ENCODE data around the gene ARHGEF17. TPM values are rescaled to one million over a fixed set of nuclear protein-coding genes. Genes with fewer than 3 reads are reported as not detected.

ARHGEF17 gene
- total and polyA plus RNA-seq, 5 donors: 34.0 to 53.8 (median 49.2) TPM

DNA sequence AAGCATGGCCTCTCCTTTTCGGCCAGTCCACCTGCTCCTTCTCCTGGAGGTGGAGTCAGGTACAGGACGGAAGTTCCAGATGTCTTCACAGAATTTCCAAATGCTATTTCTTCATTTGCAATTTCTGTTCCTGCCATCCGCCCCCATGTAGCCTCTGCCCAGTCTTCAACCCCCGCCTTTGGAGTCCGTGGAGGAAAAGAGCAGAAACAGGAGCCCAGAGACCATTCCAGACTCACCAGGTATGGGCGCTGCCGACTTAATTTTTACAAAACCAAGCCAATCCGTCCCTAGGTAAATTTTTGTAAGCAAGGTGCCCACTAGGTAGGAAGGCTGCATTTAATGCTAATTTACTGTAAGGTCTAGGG lies 97.1 kb downstream of the ARHGEF17 start:
- intact Hi-C loops (cut with DNase I): loop anchor here (2.0 to 10.0 kb wide), 4 partner anchors 60 to 256 kb away; partner anchors contain the start of gene FAM168A (in 1 of the 4)
- WGBS: 93% methylated on average over 8 of the region's 8 CpGs
- DNase-seq (no peak), ATAC-seq (no peak)
- H3K9me3 ChIP-seq (ENCODE audit: control insufficient read depth, low read length): no peaks in the 10 kb centered on the region
- no peak overlapping the region for H3K27ac ChIP-seq (ENCODE audit: low read length)
- H3K27me3 ChIP-seq (ENCODE audit: control insufficient read depth, insufficient read depth): no peaks in the 10 kb centered on the region
- no peaks in the 10 kb centered on the region for H3K4me1 ChIP-seq (ENCODE audit: control insufficient read depth, insufficient read depth, low read length)
- H3K4me3 ChIP-seq (ENCODE audit: low read length): no peak overlapping the region

DNA sequence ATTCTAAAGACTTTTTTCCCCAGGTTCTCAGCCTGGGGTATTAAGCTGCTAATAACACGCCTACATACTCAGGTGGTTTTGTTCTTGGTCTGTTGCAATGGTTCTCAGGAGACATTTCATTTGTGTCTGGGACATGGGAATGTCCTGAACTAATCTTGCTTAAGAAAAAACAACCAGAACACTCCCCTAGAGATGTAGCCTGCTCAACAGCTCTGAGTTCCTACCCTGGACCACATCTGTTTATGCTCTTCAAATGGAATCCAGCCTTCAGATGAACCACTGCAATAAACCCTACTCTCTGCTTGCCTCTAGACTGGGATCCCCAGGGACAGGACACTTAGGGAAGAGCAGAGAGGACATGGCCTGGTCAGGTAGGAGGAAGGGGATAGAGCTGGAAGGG lies 98.1 kb downstream of the ARHGEF17 start:
- no peaks in the 10 kb centered on the region for H3K27me3 ChIP-seq (ENCODE audit: control insufficient read depth, insufficient read depth)
- no peak overlapping the region for H3K27ac ChIP-seq (ENCODE audit: low read length)
- intact Hi-C loops (cut with DNase I): loop anchor here in 3 of 4 donors (10.0 kb wide), 3 partner anchors 59 to 249 kb away; partner anchors contain the start of gene FAM168A (in 1 of the 3)
- H3K4me3 ChIP-seq (ENCODE audit: low read length): no peak overlapping the region
- ATAC-seq: no peak
- 90% methylated on average over 1 of the region's 1 CpG for WGBS
- H3K9me3 ChIP-seq (ENCODE audit: control insufficient read depth, low read length): no peaks in the 10 kb centered on the region
- H3K4me1 ChIP-seq (ENCODE audit: control insufficient read depth, insufficient read depth, low read length): no peaks in the 10 kb centered on the region
- no peak for DNase-seq

DNA sequence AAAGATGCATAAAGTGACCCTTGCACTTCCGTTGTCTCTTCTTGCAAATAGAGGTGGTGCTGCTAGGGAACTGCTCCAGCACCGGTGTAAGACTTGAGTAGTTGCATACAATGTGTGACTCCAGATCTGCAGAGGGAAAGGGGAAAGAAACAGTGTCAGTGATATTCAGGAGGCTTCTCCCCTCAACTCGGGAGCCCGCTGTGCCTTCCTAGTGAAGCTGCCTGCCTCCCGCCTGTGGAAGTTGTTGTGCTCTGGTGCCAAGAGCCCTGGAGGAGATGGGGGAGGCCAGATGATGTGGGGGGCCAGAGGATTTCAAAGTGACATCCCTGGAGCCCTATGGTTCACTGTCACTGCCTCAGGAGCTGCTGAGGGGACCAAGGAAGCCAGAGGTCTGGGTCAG lies 98.5 kb downstream of the ARHGEF17 start:
- 91% methylated on average over 5 of the region's 5 CpGs for WGBS
- H3K4me1 ChIP-seq (ENCODE audit: control insufficient read depth, insufficient read depth, low read length): no peaks in the 10 kb centered on the region
- ATAC-seq: no peak
- H3K4me3 ChIP-seq (ENCODE audit: low read length): no peak overlapping the region
- H3K27me3 ChIP-seq (ENCODE audit: control insufficient read depth, insufficient read depth): no peaks in the 10 kb centered on the region
- DNase-seq: no peak
- H3K9me3 ChIP-seq (ENCODE audit: control insufficient read depth, low read length): no peaks in the 10 kb centered on the region
- intact Hi-C loops (cut with DNase I): loop anchor here in 3 of 4 donors (10.0 kb wide), 3 partner anchors 58 to 248 kb away; partner anchors contain the start of gene FAM168A (in 1 of the 3)
- H3K27ac ChIP-seq (ENCODE audit: low read length): no peak overlapping the region

DNA sequence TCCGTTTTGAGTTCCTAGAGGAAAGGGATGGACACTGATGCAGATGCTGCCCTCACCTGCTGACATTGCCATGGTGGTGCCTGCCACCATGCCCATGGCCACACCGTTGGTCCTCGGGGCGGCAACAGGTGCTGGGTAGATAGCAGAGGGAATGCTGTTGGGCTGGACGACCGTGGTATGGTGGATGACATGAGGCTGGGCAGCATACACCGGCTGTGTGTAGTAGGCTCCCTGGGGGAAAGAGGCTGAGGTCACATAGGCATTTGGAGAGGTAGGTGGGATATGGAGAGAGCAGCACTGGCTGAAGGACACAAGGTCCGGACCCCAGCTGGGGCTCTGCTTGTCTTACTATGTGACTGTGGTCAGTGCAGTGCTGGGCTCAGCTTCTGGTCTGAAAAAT lies 101.4 kb downstream of the ARHGEF17 start:
- H3K27ac ChIP-seq (ENCODE audit: low read length): no peak overlapping the region
- H3K27me3 ChIP-seq (ENCODE audit: control insufficient read depth, insufficient read depth): no peaks in the 10 kb centered on the region
- no peak for ATAC-seq
- H3K4me1 ChIP-seq (ENCODE audit: control insufficient read depth, insufficient read depth, low read length): peaks cover 2% of the 10 kb centered on the region
- H3K9me3 ChIP-seq (ENCODE audit: control insufficient read depth, low read length): no peaks in the 10 kb centered on the region
- no peak for DNase-seq
- H3K4me3 ChIP-seq (ENCODE audit: low read length): no peak overlapping the region
- intact Hi-C loops (cut with DNase I): loop anchor here in 3 of 4 donors (10.0 kb wide), 3 partner anchors 55 to 245 kb away; partner anchors contain the start of gene FAM168A (in 1 of the 3)
- WGBS: 92% methylated on average over 8 of the region's 8 CpGs

DNA sequence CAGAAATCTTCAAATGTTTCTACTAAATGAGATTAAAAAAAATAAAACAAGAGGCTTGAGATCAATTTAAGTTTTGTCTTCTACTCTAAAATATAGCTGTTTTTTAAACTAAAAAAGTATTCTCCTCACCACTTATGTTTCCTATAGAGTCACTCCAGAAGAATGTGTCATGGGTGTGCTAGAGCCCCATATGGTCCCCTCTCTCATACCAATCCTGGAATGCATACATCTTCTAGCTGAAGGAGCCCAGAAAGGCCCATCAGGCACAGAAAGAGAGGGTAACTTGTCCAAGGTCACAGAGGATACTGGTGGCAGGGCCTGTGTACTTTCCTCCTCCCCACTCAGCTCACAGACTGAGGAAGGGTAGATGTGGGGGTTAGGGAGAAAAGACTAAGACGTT lies 102.6 kb downstream of the ARHGEF17 start:
- 76% methylated on average over 1 of the region's 1 CpG for WGBS
- intact Hi-C loops (cut with DNase I): no loop called here
- DNase-seq: no peak

DNA sequence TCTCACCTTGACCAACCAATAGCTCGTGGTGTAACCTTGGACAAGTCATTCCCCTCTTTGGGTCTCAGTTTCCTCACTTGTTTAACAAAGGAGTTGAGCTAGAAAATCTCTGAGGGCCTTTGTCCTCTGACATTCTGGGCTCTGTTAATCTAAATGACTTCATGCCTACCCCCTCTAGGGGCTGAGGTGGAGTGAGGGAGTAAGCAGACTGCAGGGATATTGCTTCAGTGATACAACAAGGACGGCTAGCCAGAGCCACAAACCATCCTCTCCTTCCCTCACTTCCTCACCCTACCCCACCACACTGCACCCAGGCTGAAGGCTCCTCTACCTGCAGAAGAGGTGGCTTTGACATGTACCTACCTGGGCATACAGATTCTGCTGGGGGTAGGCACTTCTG lies 103.0 kb downstream of the ARHGEF17 start:
- DNase-seq (no peak), ATAC-seq (no peak)
- Histone ChIP-seq H3K27me3 (ENCODE audit: control insufficient read depth, insufficient read depth) (no peaks in the 10 kb centered on the region), H3K27ac (ENCODE audit: low read length) (no peak overlapping the region), H3K9me3 (ENCODE audit: control insufficient read depth, low read length) (no peaks in the 10 kb centered on the region), H3K4me3 (ENCODE audit: low read length) (no peak overlapping the region), H3K4me1 (ENCODE audit: control insufficient read depth, insufficient read depth, low read length) (peaks cover 8% of the 10 kb centered on the region)
- intact Hi-C loops (cut with DNase I): no loop called here
- 82% methylated on average over 2 of the region's 2 CpGs for WGBS

More for the DNA sequence above, 102.6 kb downstream of the ARHGEF17 start:
- no peak overlapping the region for H3K4me3 ChIP-seq (ENCODE audit: low read length)
- H3K9me3 ChIP-seq (ENCODE audit: control insufficient read depth, low read length): no peaks in the 10 kb centered on the region
- H3K27ac ChIP-seq (ENCODE audit: low read length): no peak overlapping the region
- H3K27me3 ChIP-seq (ENCODE audit: control insufficient read depth, insufficient read depth): no peaks in the 10 kb centered on the region
- H3K4me1 ChIP-seq (ENCODE audit: control insufficient read depth, insufficient read depth, low read length): peaks cover 8% of the 10 kb centered on the region
- no peak for ATAC-seq

DNA sequence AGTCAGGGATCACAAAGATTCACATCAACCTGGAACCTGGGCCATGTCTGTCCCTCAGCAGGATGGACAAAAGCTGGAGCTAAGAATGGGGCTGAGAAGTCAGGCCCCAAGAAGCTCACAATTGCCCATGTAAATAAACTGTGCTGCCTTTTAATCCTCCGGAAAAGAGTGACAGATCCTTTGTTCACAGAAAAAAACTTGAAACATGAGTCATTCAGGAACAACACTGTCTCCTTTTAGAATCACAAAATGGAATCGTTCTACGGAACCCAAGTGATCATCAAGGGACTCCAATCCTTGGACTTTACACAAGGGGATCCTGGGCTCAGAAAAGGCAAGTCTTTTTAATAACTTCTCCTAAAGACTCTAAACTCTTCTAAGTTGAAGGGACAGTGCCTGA lies 104.2 kb downstream of the ARHGEF17 start:
- DNase-seq: no peak
- no peak overlapping the region for H3K27ac ChIP-seq (ENCODE audit: low read length)
- intact Hi-C loops (cut with DNase I): no loop called here
- 70% methylated on average over 3 of the region's 3 CpGs for WGBS
- ATAC-seq: no peak
- no peaks in the 10 kb centered on the region for H3K27me3 ChIP-seq (ENCODE audit: control insufficient read depth, insufficient read depth)
- no peaks in the 10 kb centered on the region for H3K9me3 ChIP-seq (ENCODE audit: control insufficient read depth, low read length)
- H3K4me1 ChIP-seq (ENCODE audit: control insufficient read depth, insufficient read depth, low read length): peaks cover 8% of the 10 kb centered on the region
- no peak overlapping the region for H3K4me3 ChIP-seq (ENCODE audit: low read length)

DNA sequence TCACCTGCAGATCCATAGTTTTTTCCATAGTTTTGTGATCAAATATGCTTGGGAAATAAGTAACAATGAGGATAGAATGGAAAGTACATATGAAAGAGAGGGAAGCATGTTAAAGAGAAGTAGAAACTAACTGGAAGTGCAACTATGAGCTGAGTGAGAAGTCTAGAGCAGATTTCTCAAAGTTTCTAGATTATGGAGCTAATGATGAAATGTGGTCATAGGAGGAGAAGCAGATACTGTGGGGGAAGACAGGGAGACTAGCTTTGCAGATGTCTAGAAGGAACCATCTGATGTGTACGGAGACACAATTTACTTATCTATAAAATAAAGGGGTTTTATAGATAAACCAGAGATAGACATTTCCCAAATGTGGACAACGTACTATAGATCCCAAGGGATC lies 105.2 kb downstream of the ARHGEF17 start:
- H3K27ac ChIP-seq (ENCODE audit: low read length): no peak overlapping the region
- peaks cover 8% of the 10 kb centered on the region for H3K4me1 ChIP-seq (ENCODE audit: control insufficient read depth, insufficient read depth, low read length)

DNA sequence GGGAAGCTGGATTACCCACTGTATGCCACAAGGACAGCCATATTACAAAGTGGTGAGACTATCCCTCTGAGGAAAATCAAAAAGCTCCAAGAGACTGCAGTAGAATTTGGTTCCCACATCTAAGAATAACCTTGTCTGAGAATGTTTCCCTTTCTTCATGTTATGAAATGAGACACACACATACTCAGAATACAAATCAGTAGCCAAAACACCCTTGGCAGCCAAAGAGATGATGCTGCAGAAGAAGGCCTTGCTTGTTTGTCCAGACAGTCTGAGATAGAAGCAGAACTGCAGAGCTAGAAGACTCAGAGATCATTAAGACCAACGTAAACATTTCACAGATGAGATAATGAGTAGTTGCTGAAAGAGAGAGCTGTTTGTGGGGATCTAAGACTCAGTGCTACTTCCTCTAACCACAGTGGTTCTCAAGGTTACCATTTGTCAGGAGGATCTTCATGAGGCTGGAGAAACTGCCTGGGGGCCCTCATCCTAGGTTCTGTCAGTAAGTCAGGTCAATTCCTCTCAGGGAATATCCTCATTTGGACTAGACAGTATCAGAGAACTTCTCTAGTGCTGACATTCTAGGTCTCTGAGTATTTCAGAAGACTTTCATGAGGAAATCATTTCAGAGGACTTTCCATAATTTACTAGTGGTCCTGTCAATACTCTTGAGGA lies 107.0 kb downstream of the ARHGEF17 start:
- intact Hi-C loops (cut with DNase I): no loop called here
- 43% methylated on average over 1 of the region's 1 CpG for WGBS
- DNase-seq: no peak

More for the DNA sequence above, 105.2 kb downstream of the ARHGEF17 start:
- Histone ChIP-seq H3K27me3 (ENCODE audit: control insufficient read depth, insufficient read depth) (no peaks in the 10 kb centered on the region), H3K9me3 (ENCODE audit: control insufficient read depth, low read length) (no peaks in the 10 kb centered on the region), H3K4me3 (ENCODE audit: low read length) (no peak overlapping the region)
- WGBS: 77% methylated on average over 2 of the region's 2 CpGs
- intact Hi-C loops (cut with DNase I): no loop called here
- DNase-seq (no peak), ATAC-seq (no peak)

DNA sequence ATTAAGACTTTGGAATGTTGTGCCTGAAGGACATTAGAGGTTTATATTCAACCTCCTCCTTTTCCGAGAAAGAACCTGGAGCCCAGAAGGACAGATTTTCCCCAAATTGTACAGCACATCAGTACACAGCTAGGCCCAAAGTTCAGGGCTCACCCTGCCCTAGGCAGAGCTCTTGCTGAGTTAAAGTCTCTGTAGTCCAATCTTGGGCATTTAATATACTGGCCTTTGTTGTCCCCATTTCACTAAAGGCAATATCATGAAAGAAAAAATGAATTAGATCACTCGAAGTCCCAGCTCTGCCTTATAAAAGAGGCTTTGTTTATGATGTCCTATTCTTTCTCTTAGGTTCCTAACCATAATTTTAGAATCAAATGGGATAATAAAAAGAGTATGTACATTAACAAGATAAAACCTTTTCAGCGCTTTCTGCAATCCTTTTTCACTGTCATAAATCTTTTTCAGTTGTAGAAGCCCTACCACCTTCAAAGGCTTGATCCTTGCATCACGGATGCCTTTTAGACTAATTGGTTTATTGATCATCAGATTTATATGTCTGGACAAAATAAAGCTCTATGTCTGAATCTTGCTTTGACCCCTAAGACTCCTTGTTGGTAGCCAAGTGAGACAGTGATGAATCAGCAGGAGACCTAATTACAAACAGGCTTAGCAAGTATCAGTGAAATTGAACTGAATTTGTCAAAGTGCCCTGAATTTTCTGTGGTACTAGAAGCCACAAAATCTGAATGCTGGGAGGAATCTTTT lies 108.0 kb downstream of the ARHGEF17 start:
- intact Hi-C loops (cut with DNase I): no loop called here
- Histone ChIP-seq H3K27ac (ENCODE audit: low read length) (peak overlapping the region; percentile 8), H3K9me3 (ENCODE audit: control insufficient read depth, low read length) (no peaks in the 10 kb centered on the region), H3K4me3 (ENCODE audit: low read length) (no peak overlapping the region), H3K27me3 (ENCODE audit: control insufficient read depth, insufficient read depth) (no peaks in the 10 kb centered on the region), H3K4me1 (ENCODE audit: control insufficient read depth, insufficient read depth, low read length) (peaks cover 8% of the 10 kb centered on the region)
- 89% methylated on average over 4 of the region's 4 CpGs for WGBS
- DNase-seq: no peak
- ATAC-seq: no peak

More for the DNA sequence above, 107.0 kb downstream of the ARHGEF17 start:
- no peak overlapping the region for H3K4me3 ChIP-seq (ENCODE audit: low read length)
- no peaks in the 10 kb centered on the region for H3K9me3 ChIP-seq (ENCODE audit: control insufficient read depth, low read length)
- ATAC-seq: peak; percentile 22 to 40
- no peaks in the 10 kb centered on the region for H3K27me3 ChIP-seq (ENCODE audit: control insufficient read depth, insufficient read depth)
- peaks cover 8% of the 10 kb centered on the region for H3K4me1 ChIP-seq (ENCODE audit: control insufficient read depth, insufficient read depth, low read length)
- H3K27ac ChIP-seq (ENCODE audit: low read length): peak overlapping the region; percentile 82

DNA sequence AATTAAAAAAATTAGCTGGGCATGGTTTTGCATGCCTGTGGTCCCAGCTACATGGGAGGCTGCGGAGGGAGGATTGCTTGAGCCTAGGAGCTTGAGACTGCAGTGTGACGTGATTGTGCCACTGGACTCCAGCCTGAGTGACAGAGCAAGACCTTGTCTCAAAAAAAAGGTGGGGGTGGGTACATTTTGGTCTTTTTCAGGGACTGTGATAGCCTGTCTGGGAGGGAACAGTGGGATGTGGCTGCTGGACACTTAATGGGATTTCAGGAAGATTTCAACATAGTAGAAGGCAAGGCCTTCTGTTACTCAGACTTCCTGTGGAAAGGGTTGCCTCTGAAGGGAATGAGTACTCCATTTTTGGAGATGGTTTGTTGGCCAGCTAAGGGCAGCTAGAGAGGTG lies 108.7 kb downstream of the ARHGEF17 start:
- Histone ChIP-seq H3K4me1 (ENCODE audit: control insufficient read depth, insufficient read depth, low read length) (peaks cover 8% of the 10 kb centered on the region), H3K9me3 (ENCODE audit: control insufficient read depth, low read length) (no peaks in the 10 kb centered on the region), H3K27ac (ENCODE audit: low read length) (no peak overlapping the region), H3K4me3 (ENCODE audit: low read length) (no peak overlapping the region), H3K27me3 (ENCODE audit: control insufficient read depth, insufficient read depth) (no peaks in the 10 kb centered on the region)
- intact Hi-C loops (cut with DNase I): no loop called here
- 91% methylated on average over 2 of the region's 2 CpGs for WGBS
- no peak for DNase-seq
- no peak for ATAC-seq
